ENCODE data around the gene SLAMF7.
A peak's percentile ranks its signal among the peaks of the same experiment; 100 is the strongest.

The SLAMF7 gene

GRCh38 chr1:160744852-160745520 is 5.9 kb downstream of the SLAMF7 start:
- H3K4me3 ChIP-seq (ENCODE audit: low read depth, low read length), result no peak overlapping the region
- in situ Hi-C loops (cut with HindIII; ENCODE audit: low sequenced_read_pairs), result no loop called here
- DNase-seq (ENCODE audit: low read depth, low spot score), result no peak
- TF ChIP-seq CTCF (IDR thresholded peaks at IDR 0.05; ENCODE audit: low read depth, low read length), result no peak

GRCh38 chr1:160745551-160745950 is 6.5 kb downstream of the SLAMF7 start:
- in situ Hi-C loops (cut with HindIII; ENCODE audit: low sequenced_read_pairs), result no loop called here
- TF ChIP-seq CTCF (IDR thresholded peaks at IDR 0.05; ENCODE audit: low read depth, low read length), result no peak
- H3K4me3 ChIP-seq (ENCODE audit: low read depth, low read length), result no peak overlapping the region
- no peak for DNase-seq (ENCODE audit: low read depth, low spot score)

GRCh38 chr1:160746836-160747500 is 7.9 kb downstream of the SLAMF7 start:
- no peak for TF ChIP-seq CTCF (IDR thresholded peaks at IDR 0.05; ENCODE audit: low read depth, low read length)
- no peak overlapping the region for H3K4me3 ChIP-seq (ENCODE audit: low read depth, low read length)
- in situ Hi-C loops (cut with HindIII; ENCODE audit: low sequenced_read_pairs), result no loop called here
- peak; percentile 3 for DNase-seq (ENCODE audit: low read depth, low spot score)

- in situ Hi-C loops (cut with HindIII; ENCODE audit: low sequenced_read_pairs), result no loop called here
- no peak for DNase-seq (ENCODE audit: low read depth, low spot score)
- H3K4me3 ChIP-seq (ENCODE audit: low read depth, low read length), result no peak overlapping the region
- no peak for TF ChIP-seq CTCF (IDR thresholded peaks at IDR 0.05; ENCODE audit: low read depth, low read length)
Measured at GRCh38 chr1:160747717-160748116, 8.7 kb downstream of the SLAMF7 start.

- peak; percentile 4 for DNase-seq (ENCODE audit: low read depth, low spot score)
- no peak overlapping the region for H3K4me3 ChIP-seq (ENCODE audit: low read depth, low read length)
- in situ Hi-C loops (cut with HindIII; ENCODE audit: low sequenced_read_pairs), result no loop called here
- no peak for TF ChIP-seq CTCF (IDR thresholded peaks at IDR 0.05; ENCODE audit: low read depth, low read length)
Measured at GRCh38 chr1:160748181-160748877, 9.3 kb downstream of the SLAMF7 start.

- DNase-seq (ENCODE audit: low read depth, low spot score), result peak; percentile 3
- in situ Hi-C loops (cut with HindIII; ENCODE audit: low sequenced_read_pairs), result no loop called here
- no peak overlapping the region for H3K4me3 ChIP-seq (ENCODE audit: low read depth, low read length)
- no peak for TF ChIP-seq CTCF (IDR thresholded peaks at IDR 0.05; ENCODE audit: low read depth, low read length)
Measured at GRCh38 chr1:160748878-160749269, 9.8 kb downstream of the SLAMF7 start.
